MM.1S (cell line): Measurements from ENCODE around the gene ATXN3L.

Experiments
- DNase-seq: peaks from one replicate; pipeline ENCODE4 v3.0.0-alpha.2; 2015
- H2AFZ ChIP-seq: fragments of 300-600 bp; sonication (generic); 2 replicates; pipeline ENCODE4 v1.6.0; 2016; ENCODE audit warnings: antibody characterized with exemption, low read length
- H3F3A ChIP-seq: fragments of 300-600 bp; sonication (generic); 2 replicates; pipeline ENCODE4 v1.6.1; 2016; ENCODE audit warnings: mild to moderate bottlenecking, antibody characterized with exemption, low read length, moderate library complexity, mixed read lengths; ENCODE audit not compliant: insufficient read depth
- H3K27ac ChIP-seq: fragments of 300-600 bp; sonication (generic); 2 replicates; pipeline ENCODE4 v1.5.1; 2016; ENCODE audit warnings: mild to moderate bottlenecking, low read length
- H3K27me3 ChIP-seq: fragments of 300-600 bp; sonication (generic); replicated peaks from 2 replicates; pipeline ENCODE4 v1.6.0; 2016; ENCODE audit warnings: low read length; ENCODE audit not compliant: insufficient read depth
- H3K36me3 ChIP-seq: fragments of 300-600 bp; sonication (generic); replicated peaks from 2 replicates; pipeline ENCODE4 v1.6.1; 2016; ENCODE audit warnings: mild to moderate bottlenecking, low read length, mixed read lengths; ENCODE audit not compliant: insufficient read depth
- H3K4me1 ChIP-seq: fragments of 300-600 bp; sonication (generic); 2 replicates; pipeline ENCODE4 v1.6.1; 2016; ENCODE audit warnings: low read length, mixed read lengths
- H3K4me2 ChIP-seq: fragments of 300-600 bp; sonication (generic); 2 replicates; pipeline ENCODE4 v1.6.0; 2016; ENCODE audit warnings: low read depth, low read length
- H3K4me3 ChIP-seq: fragments of 300-600 bp; sonication (generic); 2 replicates; pipeline ENCODE4 v1.5.1; 2016; ENCODE audit warnings: low read length, mixed read lengths
- H3K79me2 ChIP-seq: fragments of 300-600 bp; sonication (generic); 2 replicates; pipeline ENCODE4 v1.6.1; 2016; ENCODE audit warnings: mixed run types, low read length, mixed read lengths
- H3K9ac ChIP-seq: fragments of 300-600 bp; sonication (generic); 2 replicates; pipeline ENCODE4 v1.6.1; 2016; ENCODE audit warnings: low read length, mixed read lengths
- H3K9me2 ChIP-seq: fragments of 300-600 bp; sonication (generic); replicated peaks from 2 replicates; pipeline ENCODE4 v1.6.1; 2016; ENCODE audit warnings: mild to moderate bottlenecking, low read length, mixed read lengths; ENCODE audit not compliant: insufficient read depth
- H3K9me3 ChIP-seq: fragments of 300-600 bp; sonication (generic); replicated peaks from 2 replicates; pipeline ENCODE4 v1.6.1; 2016; ENCODE audit warnings: mild to moderate bottlenecking, low read length, mixed read lengths; ENCODE audit not compliant: insufficient read depth
- H4K20me1 ChIP-seq: fragments of 300-600 bp; sonication (generic); 2 replicates; pipeline ENCODE4 v1.6.1; 2016; ENCODE audit warnings: mild to moderate bottlenecking, low read length, moderate library complexity, mixed read lengths; ENCODE audit not compliant: insufficient read depth
- EZH2 ChIP-seq: fragments of 300-600 bp; sonication (generic); optimal IDR thresholded peaks from 2 replicates; pipeline ENCODE3; 2017; ENCODE audit warnings: low read depth, mild to moderate bottlenecking, antibody characterized with exemption, low read length, mixed read lengths
- EZH2phosphoT487 ChIP-seq: fragments of 300-600 bp; sonication (generic); IDR thresholded peaks from 2 replicates; pipeline ENCODE4 v1.6.1; 2018; ENCODE audit warnings: antibody characterized with exemption, low read length
- TF ChIP-seq, protein P1 (sequence below): fragments of 300-600 bp; sonication (generic); IDR thresholded peaks from 2 replicates; pipeline ENCODE4 v1.5.1; 2016; ENCODE audit warnings: antibody characterized with exemption, low read length, mixed read lengths

The ATXN3L gene

DNA sequence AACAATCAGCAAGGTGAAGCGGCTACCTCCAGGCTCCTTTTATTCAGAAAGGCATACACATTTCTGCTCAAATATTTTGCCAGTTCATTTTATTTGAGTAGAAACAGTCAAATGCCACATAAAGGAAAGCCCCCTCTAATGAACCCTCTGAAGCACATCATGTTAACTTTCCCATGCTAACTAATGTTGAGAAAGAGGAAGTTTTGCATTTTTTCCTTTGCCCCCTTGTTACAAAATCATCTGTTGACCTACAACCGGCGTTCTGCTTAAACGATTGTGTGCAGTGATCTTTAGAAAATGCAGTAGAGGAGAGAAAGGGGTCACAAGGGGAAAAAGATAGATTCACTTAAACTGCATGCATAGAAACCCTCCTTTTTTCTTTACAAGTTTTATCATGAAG lies 25.2 kb upstream of the ATXN3L start:
- Histone ChIP-seq H3K36me3 (no peaks in the 10 kb centered on the region), H4K20me1 (no peaks in the 10 kb centered on the region), H3K9me2 (no peaks in the 10 kb centered on the region), H3K4me3 (no peak overlapping the region), H3K27me3 (no peaks in the 10 kb centered on the region), H3K9me3 (no peaks in the 10 kb centered on the region), H3K9ac (no peak overlapping the region), H3K79me2 (no peaks in the 10 kb centered on the region), H3K4me2 (no peak overlapping the region), H2AFZ (no peak overlapping the region), H3K4me1 (no peaks in the 10 kb centered on the region), H3F3A (no peaks in the 10 kb centered on the region), H3K27ac (no peak overlapping the region)
- DNase-seq = no peak
- no peak for TF ChIP-seq EZH2phosphoT487
- no peak for TF ChIP-seq EZH2
- TF ChIP-seq, protein P1, sequence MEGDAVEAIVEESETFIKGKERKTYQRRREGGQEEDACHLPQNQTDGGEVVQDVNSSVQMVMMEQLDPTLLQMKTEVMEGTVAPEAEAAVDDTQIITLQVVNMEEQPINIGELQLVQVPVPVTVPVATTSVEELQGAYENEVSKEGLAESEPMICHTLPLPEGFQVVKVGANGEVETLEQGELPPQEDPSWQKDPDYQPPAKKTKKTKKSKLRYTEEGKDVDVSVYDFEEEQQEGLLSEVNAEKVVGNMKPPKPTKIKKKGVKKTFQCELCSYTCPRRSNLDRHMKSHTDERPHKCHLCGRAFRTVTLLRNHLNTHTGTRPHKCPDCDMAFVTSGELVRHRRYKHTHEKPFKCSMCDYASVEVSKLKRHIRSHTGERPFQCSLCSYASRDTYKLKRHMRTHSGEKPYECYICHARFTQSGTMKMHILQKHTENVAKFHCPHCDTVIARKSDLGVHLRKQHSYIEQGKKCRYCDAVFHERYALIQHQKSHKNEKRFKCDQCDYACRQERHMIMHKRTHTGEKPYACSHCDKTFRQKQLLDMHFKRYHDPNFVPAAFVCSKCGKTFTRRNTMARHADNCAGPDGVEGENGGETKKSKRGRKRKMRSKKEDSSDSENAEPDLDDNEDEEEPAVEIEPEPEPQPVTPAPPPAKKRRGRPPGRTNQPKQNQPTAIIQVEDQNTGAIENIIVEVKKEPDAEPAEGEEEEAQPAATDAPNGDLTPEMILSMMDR = no peak

DNA sequence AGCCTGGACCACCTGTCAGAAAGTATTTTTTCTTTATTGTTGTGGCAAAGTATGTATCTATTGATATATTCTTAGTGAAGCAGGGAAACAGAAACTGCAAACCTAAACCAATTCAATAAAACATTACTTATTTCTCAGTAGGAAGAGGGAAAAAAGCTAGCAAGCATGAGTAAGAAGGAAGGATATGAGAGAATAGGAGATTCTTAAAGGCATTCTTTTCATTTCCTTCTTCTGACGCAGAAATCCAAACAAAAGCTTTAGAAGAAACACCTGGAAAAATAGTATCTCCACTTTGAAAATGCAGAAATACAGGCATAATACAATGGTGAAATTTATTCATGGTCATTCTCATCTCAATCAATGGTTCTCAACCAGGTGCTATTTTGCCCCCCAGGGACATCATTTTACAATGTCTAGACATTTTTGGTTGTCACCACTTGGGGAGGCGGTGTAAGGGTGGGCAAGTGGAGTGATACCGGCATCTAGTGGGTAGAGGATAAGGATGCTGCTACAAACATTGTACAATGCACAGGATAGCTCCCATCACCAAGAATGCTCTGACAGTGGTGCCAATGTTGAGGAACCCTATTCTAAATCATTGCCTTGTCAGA lies 21.7 kb upstream of the ATXN3L start:
- Histone ChIP-seq H3K9me3 (no peaks in the 10 kb centered on the region), H3K9me2 (no peaks in the 10 kb centered on the region), H2AFZ (no peak overlapping the region), H3K4me2 (no peak overlapping the region), H4K20me1 (no peaks in the 10 kb centered on the region), H3F3A (no peaks in the 10 kb centered on the region), H3K9ac (no peak overlapping the region), H3K4me3 (no peak overlapping the region), H3K4me1 (no peaks in the 10 kb centered on the region), H3K27ac (no peak overlapping the region), H3K79me2 (no peaks in the 10 kb centered on the region), H3K36me3 (no peaks in the 10 kb centered on the region), H3K27me3 (no peaks in the 10 kb centered on the region)
- no peak for TF ChIP-seq EZH2
- TF ChIP-seq EZH2phosphoT487 = no peak
- TF ChIP-seq, protein P1 = no peak
- no peak for DNase-seq

DNA sequence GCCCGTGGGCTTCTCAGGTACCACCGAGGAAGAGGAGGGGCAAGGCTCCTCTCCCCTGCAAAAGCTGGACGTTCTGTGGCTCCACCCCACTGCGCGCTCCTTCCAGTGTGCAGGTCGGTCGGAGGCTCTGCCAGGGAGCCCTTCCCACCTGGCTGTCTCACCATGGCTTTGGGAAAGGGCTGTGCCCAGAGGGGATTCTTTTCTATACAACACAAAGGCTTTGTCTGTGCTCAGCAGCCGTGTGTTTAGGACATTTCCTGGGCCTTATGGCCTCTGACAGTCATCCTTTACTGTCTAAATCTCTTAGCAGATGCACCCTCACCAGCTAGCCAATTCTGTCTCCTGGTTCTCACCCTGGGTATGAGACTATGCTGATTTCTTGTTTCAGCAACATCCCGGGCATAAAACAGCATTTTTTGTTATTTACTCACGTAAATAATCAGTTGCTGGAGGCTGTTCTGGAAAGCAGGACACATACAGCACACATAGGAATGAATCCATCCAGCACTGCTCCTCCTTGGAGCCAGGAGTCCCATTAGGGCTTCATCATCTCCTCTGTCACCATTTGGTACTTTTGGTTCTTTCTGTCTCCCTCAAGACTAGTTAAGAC lies 20.4 kb upstream of the ATXN3L start:
- Histone ChIP-seq H3K36me3 (no peaks in the 10 kb centered on the region), H4K20me1 (no peaks in the 10 kb centered on the region), H3K4me1 (no peaks in the 10 kb centered on the region), H3K79me2 (no peaks in the 10 kb centered on the region), H3K4me2 (no peak overlapping the region), H3K9ac (no peak overlapping the region), H3K27ac (no peak overlapping the region), H3F3A (no peaks in the 10 kb centered on the region), H3K9me3 (no peaks in the 10 kb centered on the region), H2AFZ (no peak overlapping the region), H3K4me3 (no peak overlapping the region), H3K9me2 (no peaks in the 10 kb centered on the region), H3K27me3 (no peaks in the 10 kb centered on the region)
- no peak for TF ChIP-seq EZH2phosphoT487
- TF ChIP-seq EZH2 = no peak
- TF ChIP-seq, protein P1 = no peak
- no peak for DNase-seq
